Kidney (tissue), 14 donors: ENCODE measurements around the gene DEXI. TPM values are rescaled to one million over a fixed set of nuclear protein-coding genes. Genes with fewer than 3 reads are reported as not detected.
"Not testable (repeated sequence)": the region's sequence is repeated elsewhere in the genome, so short reads cannot be mapped to it uniquely, and the experiment has no call there.

Experiments used
- DNase-seq, 5 donors: peaks; one replicate each; pipeline ENCODE4 v3.0.0-alpha.2; 2013 to 2020
- FAIRE-seq: peaks from 2 replicates; lab custom pipeline; 2012; peaks lifted over from hg19 to GRCh38; lab: Jason Lieb, UNC
- H3K27ac ChIP-seq, 2 donors: one replicate each; pipeline ENCODE4 v1.7.0; 2013; ENCODE audit warnings: low read depth in 2 of 2, low read length in 2 of 2, inconsistent platforms in 1 of 2
- H3K27me3 ChIP-seq: one replicate; pipeline ENCODE4 v1.7.1; 2013; ENCODE audit warnings: low read length, inconsistent platforms; ENCODE audit not compliant: control insufficient read depth, insufficient read depth
- H3K36me3 ChIP-seq, 3 donors: one replicate each; pipeline versions ENCODE4 v1.7.0 to v1.7.1; 2013; ENCODE audit warnings: low read length in 3 of 3, control low read depth in 1 of 3, inconsistent platforms in 1 of 3; ENCODE audit not compliant: insufficient read depth in 3 of 3, control insufficient read depth in 2 of 3
- H3K4me1 ChIP-seq, 3 donors: one replicate each; pipeline versions ENCODE4 v1.7.0 to v1.7.1; 2013; ENCODE audit warnings: low read length in 3 of 3, inconsistent platforms in 1 of 3, low read depth in 1 of 3; ENCODE audit not compliant: control insufficient read depth in 2 of 3, insufficient read depth in 2 of 3
- H3K4me3 ChIP-seq, 3 donors: one replicate each; pipeline versions ENCODE4 v1.7.0 to v1.8.1; 2013; ENCODE audit warnings: low read length in 3 of 3, control low read depth in 1 of 3, inconsistent platforms in 1 of 3
- H3K9ac ChIP-seq, 3 donors: one replicate each; pipeline versions ENCODE4 v1.7.0 to v1.7.1; 2013; ENCODE audit warnings: low read length in 3 of 3, control low read depth in 1 of 3, inconsistent platforms in 1 of 3
- H3K9me3 ChIP-seq, 3 donors: one replicate each; pipeline versions ENCODE4 v1.7.0 to v1.7.1; 2013; ENCODE audit warnings: low read length in 3 of 3, control low read depth in 1 of 3, inconsistent platforms in 1 of 3; ENCODE audit not compliant: control insufficient read depth in 2 of 3, insufficient read depth in 1 of 3
- intact Hi-C: fragments of 100-400 bp; cut with DNase I; formaldehyde crosslinking; loops from one replicate; pipeline ENCODE4 v1.11.1; 2022
- polyA plus RNA-seq: library from polyadenylated mRNA; stranded (reverse); fragments of 350-450 nt; fragmentation: Illumina TruSeq; extraction: RNeasy Lipid Tissue Mini Kit (QIAGEN cat#74804); gene quantifications from one replicate; pipeline ENCODE4 v1.2.3, GENCODE V29; 2014; ENCODE audit warnings: low read depth, low replicate concordance; ENCODE audit not compliant: insufficient read depth
- total RNA-seq: library from RNA; stranded (reverse); fragmentation: NEBNext Ultra II Directional; extraction: Animal tissue kit (Norgen Biotek cat#: 25700); gene quantifications from one replicate; pipeline ENCODE4 v1.2.1, GENCODE V29; 2021
- TF ChIP-seq, protein P1 (sequence below): IDR thresholded peaks from 3 replicates; pipeline ENCODE4 v1.5.1; 2012; ENCODE audit warnings: mild to moderate bottlenecking, moderate library complexity, borderline replicate concordance; ENCODE audit not compliant: insufficient read depth; ENCODE audit errors: extremely low read depth
- donor health status: control.
- donor health status: control.
- donor health status: control.
- donor health status: control.
- donor health status: control.
- donor health status: DM: yes; HTN: yes; CAD: no.
- donor health status: Normal renal cell carcinoma (clear cell type).

DEXI gene
- total and polyA plus RNA-seq, 2 donors from 2014 or later, result 31.0 to 46.2 TPM

DNA sequence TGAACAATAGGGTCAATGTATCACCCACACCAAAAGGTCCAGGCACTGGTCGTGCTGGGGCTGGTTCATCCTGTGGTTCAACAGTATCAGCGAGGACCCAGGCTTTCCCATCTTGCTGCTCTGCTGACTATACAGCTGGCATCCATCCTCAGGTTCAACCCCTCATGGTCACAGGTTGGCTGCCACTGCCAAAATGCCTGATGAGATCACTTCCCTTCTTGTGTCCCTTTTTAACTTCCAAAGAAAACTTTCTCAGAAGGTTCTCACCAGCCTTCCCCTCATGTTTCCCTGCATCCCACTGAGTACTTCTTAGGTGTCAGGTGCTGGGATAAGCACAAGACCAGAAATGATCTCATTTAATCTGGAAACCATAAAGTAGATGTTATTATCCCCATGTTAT lies 27.8 kb upstream of the DEXI start:
- no peak for DNase-seq
- Histone ChIP-seq H3K4me3 (no peak overlapping the region), H3K9ac (no peak overlapping the region), H3K9me3 (no peaks in the 10 kb centered on the region), H3K27me3 (no peaks in the 10 kb centered on the region), H3K36me3 (peaks cover 0 to 24% (median 14%) of the 10 kb centered on the region in 3 donors), H3K4me1 (peaks cover 4 to 6% (median 6%) of the 10 kb centered on the region in 3 donors), H3K27ac (no peak overlapping the region)
- TF ChIP-seq, protein P1, sequence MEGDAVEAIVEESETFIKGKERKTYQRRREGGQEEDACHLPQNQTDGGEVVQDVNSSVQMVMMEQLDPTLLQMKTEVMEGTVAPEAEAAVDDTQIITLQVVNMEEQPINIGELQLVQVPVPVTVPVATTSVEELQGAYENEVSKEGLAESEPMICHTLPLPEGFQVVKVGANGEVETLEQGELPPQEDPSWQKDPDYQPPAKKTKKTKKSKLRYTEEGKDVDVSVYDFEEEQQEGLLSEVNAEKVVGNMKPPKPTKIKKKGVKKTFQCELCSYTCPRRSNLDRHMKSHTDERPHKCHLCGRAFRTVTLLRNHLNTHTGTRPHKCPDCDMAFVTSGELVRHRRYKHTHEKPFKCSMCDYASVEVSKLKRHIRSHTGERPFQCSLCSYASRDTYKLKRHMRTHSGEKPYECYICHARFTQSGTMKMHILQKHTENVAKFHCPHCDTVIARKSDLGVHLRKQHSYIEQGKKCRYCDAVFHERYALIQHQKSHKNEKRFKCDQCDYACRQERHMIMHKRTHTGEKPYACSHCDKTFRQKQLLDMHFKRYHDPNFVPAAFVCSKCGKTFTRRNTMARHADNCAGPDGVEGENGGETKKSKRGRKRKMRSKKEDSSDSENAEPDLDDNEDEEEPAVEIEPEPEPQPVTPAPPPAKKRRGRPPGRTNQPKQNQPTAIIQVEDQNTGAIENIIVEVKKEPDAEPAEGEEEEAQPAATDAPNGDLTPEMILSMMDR, result no peak
- no peak for FAIRE-seq
- intact Hi-C loops, result no loop called here

DNA sequence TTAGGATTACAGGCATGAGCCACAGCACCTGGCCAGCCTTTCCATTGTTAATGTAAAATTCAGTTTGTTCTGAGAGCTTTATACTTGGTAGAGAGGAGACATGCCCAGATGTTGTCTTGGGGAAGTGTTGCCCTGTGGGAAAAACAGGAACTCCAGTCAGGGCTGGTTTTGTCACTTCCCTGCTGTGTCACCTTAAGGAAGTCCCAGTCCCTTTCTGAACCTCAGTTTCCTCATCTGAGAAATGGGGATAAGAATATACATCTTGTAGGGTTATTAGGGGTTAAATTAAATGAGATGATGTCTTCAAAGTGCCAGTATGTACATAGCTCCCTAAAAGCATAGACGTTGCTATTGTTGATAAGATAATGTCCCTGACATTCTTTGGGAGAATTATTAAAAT lies 27.3 kb upstream of the DEXI start:
- H3K27me3 ChIP-seq, result no peaks in the 10 kb centered on the region
- TF ChIP-seq, protein P1, result no peak
- no peak for DNase-seq
- peaks cover 0 to 24% (median 14%) of the 10 kb centered on the region in 3 donors for H3K36me3 ChIP-seq
- H3K4me1 ChIP-seq, result peaks cover 4 to 6% (median 6%) of the 10 kb centered on the region in 3 donors
- no peak overlapping the region for H3K9ac ChIP-seq
- H3K4me3 ChIP-seq, result no peak overlapping the region
- intact Hi-C loops, result loop anchor here (10.0 kb wide), 1 partner anchor 385 kb away; no protein-coding TSS in a partner anchor
- H3K27ac ChIP-seq, result no peak overlapping the region
- H3K9me3 ChIP-seq, result no peaks in the 10 kb centered on the region
- no peak for FAIRE-seq

DNA sequence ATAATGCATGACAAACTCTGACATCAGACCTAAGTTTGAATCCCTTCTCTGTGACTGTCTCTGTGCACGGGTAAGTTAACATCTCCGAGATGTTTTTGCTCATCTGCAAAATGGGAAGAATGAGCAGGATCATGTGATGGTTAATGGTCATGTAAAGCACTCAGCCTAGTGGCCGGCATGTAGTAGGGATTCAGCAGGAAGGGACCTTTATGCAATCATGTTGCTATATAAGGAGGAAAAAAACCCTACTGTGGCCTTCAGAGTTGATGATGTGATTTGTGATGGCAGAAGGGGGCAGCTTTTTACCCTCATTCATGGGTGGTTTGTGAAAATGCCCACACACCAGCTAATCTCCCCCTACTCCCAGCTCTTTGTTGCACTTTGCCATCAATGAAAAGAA lies 26.2 kb upstream of the DEXI start:
- Histone ChIP-seq H3K36me3 (peaks cover 0 to 26% (median 14%) of the 10 kb centered on the region in 3 donors), H3K9ac (no peak overlapping the region), H3K9me3 (no peaks in the 10 kb centered on the region), H3K27me3 (no peaks in the 10 kb centered on the region), H3K4me3 (no peak overlapping the region), H3K27ac (no peak overlapping the region), H3K4me1 (peaks cover 4 to 10% (median 6%) of the 10 kb centered on the region in 3 donors)
- DNase-seq (no peak), FAIRE-seq (no peak)
- TF ChIP-seq, protein P1, result no peak
- intact Hi-C loops, result loop anchor here (10.0 kb wide), 1 partner anchor 386 kb away; no protein-coding TSS in a partner anchor

DNA sequence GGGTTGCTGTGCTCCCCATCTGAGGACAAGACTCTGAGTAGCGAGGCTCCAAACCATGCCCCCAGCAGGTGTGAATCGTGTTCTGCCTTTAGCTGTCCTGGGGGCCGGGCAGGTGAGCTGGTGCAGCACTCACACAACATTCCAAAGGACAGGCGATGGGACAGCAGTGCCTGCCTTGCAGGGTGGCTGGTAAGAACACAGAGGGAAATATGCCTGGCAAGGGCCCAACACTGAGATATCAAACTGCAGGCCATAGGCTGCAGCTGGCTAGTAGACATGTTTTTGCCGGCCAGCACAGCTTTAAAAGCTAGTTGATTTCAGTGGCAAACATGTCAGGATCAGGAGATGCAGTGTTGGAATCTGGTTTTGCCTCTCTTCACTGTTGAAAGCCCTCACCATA lies 25.7 kb upstream of the DEXI start:
- DNase-seq (no peak), FAIRE-seq (no peak)
- intact Hi-C loops, result loop anchor here (10.0 kb wide), 1 partner anchor 387 kb away; no protein-coding TSS in a partner anchor
- Histone ChIP-seq H3K9me3 (no peaks in the 10 kb centered on the region), H3K27ac (no peak overlapping the region), H3K27me3 (no peaks in the 10 kb centered on the region), H3K36me3 (peaks cover 1 to 26% (median 17%) of the 10 kb centered on the region in 3 donors), H3K4me1 (peaks cover 4 to 10% (median 6%) of the 10 kb centered on the region in 3 donors), H3K9ac (no peak overlapping the region), H3K4me3 (no peak overlapping the region)
- TF ChIP-seq, protein P1, result no peak

DNA sequence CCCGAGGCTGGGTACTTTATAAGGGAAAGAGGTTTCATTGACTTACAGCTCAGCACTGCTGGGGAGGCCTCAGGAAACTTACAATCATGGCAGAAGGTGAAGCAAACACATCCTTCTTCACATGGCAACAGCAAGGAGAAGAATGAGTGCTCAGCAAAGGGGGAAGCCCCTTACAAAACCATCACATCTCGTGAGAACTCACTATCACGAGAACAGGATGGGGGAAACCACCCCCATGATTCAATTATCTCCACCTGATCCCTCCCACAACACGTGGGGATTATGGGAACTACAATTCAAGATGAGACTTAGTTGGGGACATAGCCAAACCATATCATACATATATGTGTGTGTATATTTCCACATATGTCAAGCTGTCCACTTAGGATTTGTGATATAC lies 24.3 kb upstream of the DEXI start:
- H3K9ac ChIP-seq, H3K27ac ChIP-seq, H3K27me3 ChIP-seq, H3K4me1 ChIP-seq, H3K9me3 ChIP-seq, DNase-seq, FAIRE-seq, H3K4me3 ChIP-seq: not testable (repeated sequence)
- intact Hi-C loops, result loop anchor here (10.0 kb wide), 1 partner anchor 388 kb away; no protein-coding TSS in a partner anchor
- H3K36me3 ChIP-seq, result peaks cover 3 to 26% (median 19%) of the 10 kb centered on the region in 3 donors
